KMS-11 (cell line): ENCODE data around the gene EEA1.

Source experiments
- H2AFZ ChIP-seq: fragments of 200-600 bp; sonication (generic); 2 replicates; pipeline ENCODE4 v1.6.1; 2016; ENCODE audit warnings: antibody characterized with exemption, mixed run types, low read depth
- H3K27ac ChIP-seq: fragments of 200-600 bp; sonication (generic); 2 replicates; pipeline ENCODE4 v1.6.1; 2016; ENCODE audit warnings: mild to moderate bottlenecking, mixed run types
- H3K27me3 ChIP-seq: fragments of 200-600 bp; sonication (generic); 2 replicates; pipeline ENCODE4 v1.6.1; 2017; ENCODE audit warnings: mild to moderate bottlenecking, low read depth, mixed run types, moderate library complexity; ENCODE audit not compliant: insufficient read depth
- H3K36me3 ChIP-seq: fragments of 200-600 bp; sonication (generic); 2 replicates; pipeline ENCODE4 v1.6.1; 2017; ENCODE audit warnings: mild to moderate bottlenecking, mixed run types; ENCODE audit not compliant: insufficient read depth
- H3K4me1 ChIP-seq: fragments of 200-600 bp; sonication (generic); 2 replicates; pipeline ENCODE4 v1.6.1; 2016; ENCODE audit warnings: mild to moderate bottlenecking, low read depth, mixed run types; ENCODE audit not compliant: poor library complexity, severe bottlenecking
- H3K4me2 ChIP-seq: fragments of 200-600 bp; sonication (generic); 2 replicates; pipeline ENCODE4 v1.7.0; 2016; ENCODE audit warnings: mild to moderate bottlenecking, mixed run types
- H3K4me3 ChIP-seq: fragments of 200-600 bp; sonication (generic); IDR thresholded peaks from 2 replicates; pipeline ENCODE4 v1.6.1; 2017; ENCODE audit warnings: low read depth, low read length, mixed read lengths; ENCODE audit not compliant: insufficient read depth
- H3K79me2 ChIP-seq: fragments of 200-600 bp; sonication (generic); 2 replicates; pipeline ENCODE4 v1.6.1; 2016; ENCODE audit warnings: low read depth, mixed run types; ENCODE audit not compliant: insufficient read depth
- H3K9ac ChIP-seq: fragments of 200-600 bp; sonication (generic); 2 replicates; pipeline ENCODE4 v1.6.1; 2016; ENCODE audit warnings: mild to moderate bottlenecking, mixed run types
- H4K20me1 ChIP-seq: fragments of 200-600 bp; sonication (generic); 2 replicates; pipeline ENCODE4 v1.6.1; 2016; ENCODE audit warnings: mild to moderate bottlenecking, mixed run types; ENCODE audit not compliant: insufficient read depth
- CTCF ChIP-seq: fragments of 200-600 bp; sonication (generic); conservative IDR thresholded peaks from 2 replicates; pipeline ENCODE4 v1.6.1; 2017; ENCODE audit warnings: low read depth, mild to moderate bottlenecking, antibody characterized with exemption, low read length, moderate library complexity, mixed read lengths

EEA1 gene

GRCh38 chr12:92921877-92922276 lies 7.2 kb downstream of the EEA1 start:
- no peak overlapping the region for H3K4me2 ChIP-seq
- H3K79me2 ChIP-seq, result peaks cover 17% of the 10 kb centered on the region; the same call in 1 of the 2 replicates
- no peaks in the 10 kb centered on the region for H3K36me3 ChIP-seq
- H3K27ac ChIP-seq, result no peak overlapping the region
- H3K4me1 ChIP-seq, result peaks cover 16% of the 10 kb centered on the region
- H2AFZ ChIP-seq, result no peak overlapping the region
- no peaks in the 10 kb centered on the region for H3K27me3 ChIP-seq
- no peak overlapping the region for H3K4me3 ChIP-seq
- no peak overlapping the region for H3K9ac ChIP-seq
- no peak for TF ChIP-seq CTCF
- H4K20me1 ChIP-seq, result no peaks in the 10 kb centered on the region; the same call in 1 of the 2 replicates

- Histone ChIP-seq H3K79me2 (peaks cover 4% of the 10 kb centered on the region; the same call in 1 of the 2 replicates), H3K27me3 (no peaks in the 10 kb centered on the region), H3K4me3 (no peak overlapping the region), H3K27ac (no peak overlapping the region), H3K4me2 (no peak overlapping the region), H4K20me1 (no peaks in the 10 kb centered on the region), H2AFZ (no peak overlapping the region), H3K36me3 (no peaks in the 10 kb centered on the region), H3K9ac (no peak overlapping the region), H3K4me1 (no peaks in the 10 kb centered on the region)
- no peak for TF ChIP-seq CTCF
Measured at GRCh38 chr12:92915365-92915764, 13.7 kb downstream of the EEA1 start.

- Histone ChIP-seq H3K9ac (no peak overlapping the region), H4K20me1 (no peaks in the 10 kb centered on the region), H2AFZ (no peak overlapping the region), H3K4me3 (no peak overlapping the region), H3K27me3 (no peaks in the 10 kb centered on the region), H3K4me2 (no peak overlapping the region), H3K36me3 (no peaks in the 10 kb centered on the region), H3K27ac (no peak overlapping the region), H3K79me2 (peaks cover 9% of the 10 kb centered on the region; the same call in 1 of the 2 replicates), H3K4me1 (no peaks in the 10 kb centered on the region)
- no peak for TF ChIP-seq CTCF
Measured at GRCh38 chr12:92914170-92914569, 14.9 kb downstream of the EEA1 start.

- no peak for TF ChIP-seq CTCF
- Histone ChIP-seq H3K4me2 (no peak overlapping the region), H3K79me2 (peaks cover 13% of the 10 kb centered on the region; the same call in 1 of the 2 replicates), H3K4me3 (no peak overlapping the region), H4K20me1 (no peaks in the 10 kb centered on the region), H2AFZ (no peak overlapping the region), H3K27me3 (no peaks in the 10 kb centered on the region), H3K9ac (no peak overlapping the region), H3K27ac (no peak overlapping the region), H3K36me3 (no peaks in the 10 kb centered on the region), H3K4me1 (no peaks in the 10 kb centered on the region)
Measured at GRCh38 chr12:92912672-92913071, 16.4 kb downstream of the EEA1 start.
